CD4-positive, alpha-beta T cell (primary cell): Measurements from ENCODE around the gene KRT2. TPM values are rescaled to one million over a fixed set of nuclear protein-coding genes. Genes with fewer than 3 reads are reported as not detected.

Experiments
- ATAC-seq: fragments of 200-7000 bp; cut with Tn5 transposase; one replicate; pipeline ENCODE4 v1.10.0; 2022; ENCODE audit warnings: mild to moderate bottlenecking; ENCODE audit not compliant: poor library complexity
- CTCF ChIA-PET: fragments of 350-600 bp; sonication (Branson Sonifier 250); formaldehyde crosslinking; loops from one replicate; lab custom pipeline; 2021; ENCODE audit warnings: antibody characterized with exemption, inconsistent platforms; lab: Charles Lee
- POLR2A ChIA-PET: fragments of 350-600 bp; sonication (Branson Sonifier 250); formaldehyde crosslinking; loops from one replicate; lab custom pipeline; 2021; ENCODE audit warnings: antibody characterized with exemption, inconsistent platforms; lab: Charles Lee
- DNase-seq, 14 experiments: peaks; one replicate each; pipeline ENCODE4 v3.0.0-alpha.2; 2013 to 2020; ENCODE audit warnings: mixed read lengths in 2 of 14
- H3K27ac ChIP-seq, 2 donors: one replicate each; pipeline versions ENCODE4 v1.5.1 to v1.7.0; 2013; ENCODE audit warnings: low read length in 2 of 2, low read depth in 1 of 2, mild to moderate bottlenecking in 1 of 2
- H3K27me3 ChIP-seq, 2 experiments: 1 replicate in 1 of 2; 2 replicates in 1 of 2; pipeline versions ENCODE4 v1.6.1 to v1.7.0; 2013; ENCODE audit warnings: low read length in 2 of 2, control low read depth in 1 of 2, mild to moderate bottlenecking in 1 of 2, moderate library complexity in 1 of 2; ENCODE audit not compliant: insufficient read depth in 2 of 2, control insufficient read depth in 1 of 2
- H3K36me3 ChIP-seq: one replicate; pipeline ENCODE4 v1.6.1; 2013; ENCODE audit warnings: low read length, control low read depth; ENCODE audit not compliant: insufficient read depth
- H3K4me1 ChIP-seq: one replicate; pipeline ENCODE4 v1.6.1; 2013; ENCODE audit warnings: low read length, control low read depth; ENCODE audit not compliant: insufficient read depth
- H3K4me3 ChIP-seq: one replicate; pipeline ENCODE4 v1.5.1; 2013; ENCODE audit warnings: mild to moderate bottlenecking, low read length, moderate library complexity
- H3K9me3 ChIP-seq, 2 experiments: 1 replicate in 1 of 2; 2 replicates in 1 of 2; pipeline versions ENCODE4 v1.6.1 to v1.7.0; 2013; ENCODE audit warnings: low read length in 2 of 2, mild to moderate bottlenecking in 2 of 2, control low read depth in 1 of 2, moderate library complexity in 1 of 2; ENCODE audit not compliant: control insufficient read depth in 1 of 2, insufficient read depth in 1 of 2
- H3K27ac Mint-ChIP-seq: one replicate; pipeline ENCODE4 v1.8.0; 2020; ENCODE audit warnings: mixed read lengths
- H3K27me3 Mint-ChIP-seq: one replicate; pipeline ENCODE4 v1.8.0; 2021; ENCODE audit warnings: mixed read lengths
- H3K36me3 Mint-ChIP-seq: one replicate; pipeline ENCODE4 v1.8.0; 2021; ENCODE audit warnings: low read depth, mixed read lengths
- H3K4me1 Mint-ChIP-seq: one replicate; pipeline ENCODE4 v1.8.0; 2021; ENCODE audit warnings: low read depth, mixed read lengths
- H3K4me3 Mint-ChIP-seq: one replicate; pipeline ENCODE4 v1.8.0; 2020; ENCODE audit warnings: mild to moderate bottlenecking, mixed read lengths
- H3K9me3 Mint-ChIP-seq: one replicate; pipeline ENCODE4 v1.8.0; 2020; ENCODE audit warnings: mixed read lengths
- CTCF ChIP-seq: fragments of 200-600 bp; IDR thresholded peaks from one replicate; pipeline ENCODE4 v1.8.0; 2022; ENCODE audit warnings: antibody characterized with exemption, mild to moderate bottlenecking
- intact Hi-C, 2 experiments: fragments of 100-400 bp; cut with DNase I in 1 of 2; cut with micrococcal nuclease in 1 of 2; formaldehyde crosslinking; loops; one replicate each; pipeline versions ENCODE4 v1.15.1 to v1.9.0; 2023 to 2025; cut with DNase I, micrococcal nuclease
- total RNA-seq, 174 experiments: library from RNA in 2 of 174; stranded (reverse) in 2 of 174; gene quantifications; one replicate each; pipeline ENCODE4 v1.2.3 and lab custom pipeline; 2021 to 2026

KRT2 gene
- total RNA-seq, 2 experiments from 2014 or later = 1.7 to 2.1 TPM

- no peak overlapping the region for H3K4me3 ChIP-seq
- ATAC-seq = no peak
- ChIA-PET CTCF (no interaction called here), POLR2A (interaction anchor here (0.6 to 1.5 kb wide), 2 partner anchors 28 to 35 kb away, joined by 3 to 4 read pairs; no protein-coding TSS in a partner anchor)
- H3K36me3 Mint-ChIP-seq = no peaks in the 10 kb centered on the region
- no peak for DNase-seq
- TF ChIP-seq CTCF = no peak
- no peaks in the 10 kb centered on the region for H3K27me3 Mint-ChIP-seq
- H3K4me3 Mint-ChIP-seq = no peak overlapping the region
- H3K27ac ChIP-seq = no peak overlapping the region
- no peaks in the 10 kb centered on the region for H3K36me3 ChIP-seq
- H3K9me3 ChIP-seq = no peaks in the 10 kb centered on the region
- peaks cover 24% of the 10 kb centered on the region for H3K4me1 ChIP-seq
- no peaks in the 10 kb centered on the region for H3K27me3 ChIP-seq
- no peaks in the 10 kb centered on the region for H3K9me3 Mint-ChIP-seq
- peak overlapping the region; percentile 86 for H3K27ac Mint-ChIP-seq
- peaks cover 67% of the 10 kb centered on the region for H3K4me1 Mint-ChIP-seq
- intact Hi-C loops = loop anchor here in 1 of 2 experiments (2.0 to 10.0 kb wide), 2 partner anchors 35 to 195 kb away; no protein-coding TSS in a partner anchor
Measured at GRCh38 chr12:52679875-52680274, 27.9 kb upstream of the KRT2 start.

GRCh38 chr12:52677671-52678070 lies 25.7 kb upstream of the KRT2 start:
- peaks cover 60% of the 10 kb centered on the region for H3K4me1 Mint-ChIP-seq
- ChIA-PET CTCF (no interaction called here), POLR2A (no interaction called here)
- Histone ChIP-seq H3K4me1 (peaks cover 24% of the 10 kb centered on the region), H3K4me3 (no peak overlapping the region), H3K27ac (no peak overlapping the region), H3K9me3 (no peaks in the 10 kb centered on the region), H3K27me3 (no peaks in the 10 kb centered on the region), H3K36me3 (no peaks in the 10 kb centered on the region)
- intact Hi-C loops = no loop called here
- ATAC-seq (no peak), DNase-seq (no peak)
- H3K27me3 Mint-ChIP-seq = no peaks in the 10 kb centered on the region
- no peaks in the 10 kb centered on the region for H3K36me3 Mint-ChIP-seq
- H3K27ac Mint-ChIP-seq = peak overlapping the region; percentile 10
- TF ChIP-seq CTCF = no peak
- H3K4me3 Mint-ChIP-seq = no peak overlapping the region
- H3K9me3 Mint-ChIP-seq = no peaks in the 10 kb centered on the region

DNA sequence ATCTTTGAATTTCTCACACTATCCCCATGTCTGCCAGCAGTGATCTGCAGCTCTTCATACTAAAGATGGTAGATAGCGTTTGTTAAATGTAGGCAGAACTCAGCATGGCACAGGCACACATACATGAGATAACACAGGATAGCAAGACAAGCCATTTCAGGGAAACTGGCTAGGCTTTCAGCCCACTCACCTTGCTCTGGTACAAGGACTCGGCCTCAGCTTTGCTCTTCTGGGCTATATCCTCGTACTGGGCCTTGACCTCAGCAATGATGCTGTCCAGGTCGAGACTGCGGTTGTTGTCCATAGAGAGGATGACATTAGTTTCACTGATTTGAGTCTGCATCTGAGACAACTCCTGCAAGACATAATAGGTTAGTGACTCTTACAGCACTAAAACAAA lies 25.1 kb upstream of the KRT2 start:
- DNase-seq (no peak), ATAC-seq (no peak)
- CTCF ChIA-PET = no interaction called here
- no peaks in the 10 kb centered on the region for H3K27me3 ChIP-seq
- Mint-ChIP-seq H3K9me3 (no peaks in the 10 kb centered on the region), H3K27me3 (no peaks in the 10 kb centered on the region), H3K4me1 (peaks cover 54% of the 10 kb centered on the region), H3K27ac (peak overlapping the region; percentile 10), H3K4me3 (no peak overlapping the region), H3K36me3 (no peaks in the 10 kb centered on the region)
- H3K9me3 ChIP-seq = no peaks in the 10 kb centered on the region
- TF ChIP-seq CTCF = no peak
- POLR2A ChIA-PET = no interaction called here
- H3K4me1 ChIP-seq = peaks cover 22% of the 10 kb centered on the region
- intact Hi-C loops = no loop called here
- H3K27ac ChIP-seq = no peak overlapping the region
- no peak overlapping the region for H3K4me3 ChIP-seq
- H3K36me3 ChIP-seq = no peaks in the 10 kb centered on the region
